Dedifferentiated amniotic fluid mesenchymal stem cell (primary cell): Measurements from ENCODE around the gene RIPPLY2.
"Not testable (repeated sequence)": the region's sequence is repeated elsewhere in the genome, so short reads cannot be mapped to it uniquely, and the experiment has no call there.

Experiments
- DNase-seq: peaks from one replicate; pipeline ENCODE4 v3.0.0-alpha.2; 2016; ENCODE audit errors: extremely low spot score

The RIPPLY2 gene

GRCh38 chr6:83853178-83854000, at the start of gene RIPPLY2:
RIPPLY2 (plus strand) TSS chr6:83853360; CDS start chr6:83853417, 57 bp downstream.
- DNase-seq, result no peak

GRCh38 chr6:83803492-83803891, 49.7 kb upstream of the RIPPLY2 start:
- not testable (repeated sequence) for DNase-seq

GRCh38 chr6:83804886-83805285, 48.3 kb upstream of the RIPPLY2 start:
- no peak for DNase-seq

GRCh38 chr6:83808005-83808404, 45.2 kb upstream of the RIPPLY2 start:
- DNase-seq, result no peak

GRCh38 chr6:83808926-83809325, 44.2 kb upstream of the RIPPLY2 start:
- no peak for DNase-seq

GRCh38 chr6:83812595-83812994, 40.6 kb upstream of the RIPPLY2 start:
- DNase-seq, result no peak

- DNase-seq, result no peak
These were observed 37.4 kb upstream of the RIPPLY2 start for GRCh38 chr6:83815631-83816272.

- no peak for DNase-seq
These were observed 30.5 kb upstream of the RIPPLY2 start for GRCh38 chr6:83822629-83823169.

GRCh38 chr6:83824388-83824801, 28.8 kb upstream of the RIPPLY2 start:
- DNase-seq, result no peak

- no peak for DNase-seq
These were observed 28.3 kb upstream of the RIPPLY2 start for GRCh38 chr6:83824831-83825230.

- no peak for DNase-seq
These were observed 26.1 kb upstream of the RIPPLY2 start for GRCh38 chr6:83827050-83827449.

GRCh38 chr6:83838727-83839126, 14.4 kb upstream of the RIPPLY2 start:
- no peak for DNase-seq

- no peak for DNase-seq
These were observed 9.0 kb upstream of the RIPPLY2 start for GRCh38 chr6:83844170-83844569.

GRCh38 chr6:83846291-83846690, 6.9 kb upstream of the RIPPLY2 start:
- no peak for DNase-seq

- no peak for DNase-seq
These were observed 6.0 kb upstream of the RIPPLY2 start for GRCh38 chr6:83847179-83847578.

GRCh38 chr6:83849127-83849526, 4.0 kb upstream of the RIPPLY2 start:
- no peak for DNase-seq

- DNase-seq, result no peak
These were observed 3.5 kb upstream of the RIPPLY2 start for GRCh38 chr6:83849610-83850009.

GRCh38 chr6:83852528-83853177, 507 bp upstream of the RIPPLY2 start:
- DNase-seq, result no peak

- no peak for DNase-seq
These were observed 891 bp downstream of the RIPPLY2 start for GRCh38 chr6:83854001-83854501.

- no peak for DNase-seq
These were observed 1.6 kb downstream of the RIPPLY2 start for GRCh38 chr6:83854766-83855165.

- DNase-seq, result peak; percentile 96
These were observed 6.5 kb downstream of the RIPPLY2 start, which contains the start of gene CYB5R4 for GRCh38 chr6:83859410-83860358. CYB5R4 (plus strand) TSS chr6:83859689; CDS start chr6:83859783, 94 bp downstream.
